OCI-M1 (cell line): Measurements from ENCODE around the gene DDHD1.
A peak's percentile ranks its signal among the peaks of the same experiment; 100 is the strongest.
"Not testable (repeated sequence)": the region's sequence is repeated elsewhere in the genome, so short reads cannot be mapped to it uniquely, and the experiment has no call there.

ENCODE experiments used
- DNase-seq: peaks from one replicate; lab custom pipeline; 2025; lab: John Stamatoyannopoulos, UW

DDHD1 gene

DNA sequence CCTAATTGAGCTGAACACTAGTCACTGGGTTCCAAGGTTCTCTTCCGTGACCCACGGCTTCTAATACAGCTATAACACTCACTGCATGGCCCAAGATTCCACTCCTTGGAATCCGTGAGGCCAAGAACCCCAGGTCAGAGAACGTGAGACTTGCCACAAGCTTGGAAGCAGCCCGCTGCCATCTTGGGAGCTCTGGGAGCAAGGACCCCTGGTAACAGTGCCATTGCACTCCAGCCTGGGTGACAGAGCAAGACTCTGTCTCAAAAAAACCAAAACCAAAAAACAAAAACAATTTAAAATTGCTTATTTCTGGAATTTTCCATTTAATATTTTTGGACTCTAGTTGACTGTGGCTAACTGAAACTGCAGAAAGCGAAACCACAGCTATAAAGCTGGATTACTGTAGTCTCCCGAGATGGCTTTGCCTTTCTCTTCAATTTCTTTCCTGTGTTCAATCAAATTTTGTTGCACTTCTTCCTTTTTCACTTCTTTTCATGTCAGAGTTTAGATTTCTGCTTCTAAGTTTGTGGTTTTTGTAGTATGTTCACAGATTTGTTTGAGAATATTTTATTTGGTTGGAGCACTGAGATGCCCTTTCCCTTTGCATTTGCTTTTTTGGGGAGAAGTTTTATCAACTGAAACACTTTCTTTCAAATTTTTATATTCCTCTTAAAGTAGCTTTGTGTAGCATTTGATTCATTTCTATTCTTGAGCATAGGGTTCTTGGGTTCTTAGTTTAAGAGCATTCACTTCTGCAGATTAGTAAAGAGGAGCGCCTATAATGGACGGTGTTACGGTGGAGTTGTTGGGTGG, 44.6 kb downstream of the DDHD1 start:
- DNase-seq = peak; percentile 69

DNA sequence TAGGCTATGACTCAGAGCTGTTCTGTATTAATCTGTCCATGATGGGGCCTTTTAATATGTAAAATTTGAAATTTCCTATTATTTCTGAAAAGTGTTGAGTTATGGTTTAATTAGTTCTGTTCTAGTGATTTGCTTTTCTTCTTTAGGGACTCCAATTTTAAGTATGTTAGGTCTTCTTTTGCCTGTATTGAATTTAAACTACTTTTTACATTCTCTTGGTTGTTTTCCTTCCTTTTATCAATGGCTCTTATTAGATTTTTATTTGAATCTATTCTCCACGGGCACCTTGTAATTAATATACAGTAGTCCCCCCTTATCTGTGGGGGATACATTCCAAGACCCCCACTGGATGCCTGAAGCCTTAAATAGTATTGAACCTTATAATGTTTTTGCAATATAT, 46.4 kb downstream of the DDHD1 start:
- no peak for DNase-seq

DNA sequence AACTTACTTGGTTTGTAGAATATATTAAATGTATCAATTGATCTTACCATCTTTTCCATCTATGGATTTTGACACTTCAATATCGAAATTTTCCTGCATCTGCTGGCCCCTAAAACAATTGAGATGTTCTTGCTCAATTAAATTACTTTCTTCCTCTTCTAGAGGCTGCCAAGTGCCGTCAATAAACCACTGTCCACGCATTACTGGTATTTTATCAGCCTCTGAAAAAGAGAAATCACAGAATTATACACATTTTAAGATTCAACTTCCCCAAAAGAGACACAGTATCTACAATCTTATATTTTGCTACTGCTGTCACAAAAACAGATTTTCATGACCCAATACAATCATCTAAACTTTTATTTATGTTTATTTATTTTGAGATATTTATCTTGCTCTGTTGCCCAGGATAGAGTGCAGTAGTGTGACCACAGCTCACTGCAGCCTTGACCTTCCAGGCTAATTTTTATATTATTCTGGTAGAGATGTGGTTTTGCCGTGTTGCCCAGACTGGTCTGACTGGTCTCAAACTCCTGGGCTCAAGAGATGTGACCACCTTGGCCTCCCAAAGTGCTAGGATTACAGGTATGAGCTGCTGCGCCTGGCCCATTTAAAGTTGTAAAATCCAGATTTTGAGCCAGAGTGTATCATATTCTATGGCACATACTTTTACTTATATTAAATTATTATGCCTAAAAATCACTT, 49.3 kb downstream of the DDHD1 start:
- DNase-seq = peak; percentile 34

DNA sequence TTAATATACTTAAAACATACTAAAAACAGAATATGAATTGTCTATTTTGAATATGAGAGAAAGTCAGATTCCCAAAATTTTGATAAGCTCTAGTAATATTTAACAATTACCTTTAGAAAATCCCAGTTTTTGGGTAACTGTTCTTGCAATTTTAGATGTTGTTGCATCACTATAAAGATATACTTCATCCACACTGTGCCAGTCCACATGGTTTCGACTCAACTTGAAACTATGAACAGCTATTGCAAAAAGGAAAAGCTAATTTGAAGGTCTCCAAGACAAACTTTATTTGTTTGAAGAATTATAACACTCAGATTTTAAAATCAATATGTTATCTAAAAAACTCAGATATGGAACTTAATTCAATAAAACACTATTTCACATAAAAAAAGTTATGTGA, 59.9 kb downstream of the DDHD1 start:
- no peak for DNase-seq

DNA sequence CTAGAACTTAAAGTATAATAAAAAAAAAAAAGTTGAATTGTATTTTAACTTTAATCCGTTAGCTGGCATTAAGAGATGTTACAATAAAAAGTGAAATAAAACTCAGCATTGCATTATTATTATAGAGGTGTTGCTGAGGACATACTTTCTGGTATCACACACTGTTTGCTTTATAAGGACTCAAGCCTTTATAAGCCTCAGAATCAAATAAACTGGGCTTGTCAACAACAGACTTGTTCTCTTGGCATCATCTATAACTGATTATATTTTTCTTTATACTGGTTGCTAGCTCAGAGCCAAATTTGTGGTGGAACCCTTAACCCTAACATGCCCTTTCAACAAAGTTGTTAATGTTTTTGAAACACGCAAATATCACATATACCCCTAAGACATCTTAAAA, 62.3 kb downstream of the DDHD1 start:
- no peak for DNase-seq

DNA sequence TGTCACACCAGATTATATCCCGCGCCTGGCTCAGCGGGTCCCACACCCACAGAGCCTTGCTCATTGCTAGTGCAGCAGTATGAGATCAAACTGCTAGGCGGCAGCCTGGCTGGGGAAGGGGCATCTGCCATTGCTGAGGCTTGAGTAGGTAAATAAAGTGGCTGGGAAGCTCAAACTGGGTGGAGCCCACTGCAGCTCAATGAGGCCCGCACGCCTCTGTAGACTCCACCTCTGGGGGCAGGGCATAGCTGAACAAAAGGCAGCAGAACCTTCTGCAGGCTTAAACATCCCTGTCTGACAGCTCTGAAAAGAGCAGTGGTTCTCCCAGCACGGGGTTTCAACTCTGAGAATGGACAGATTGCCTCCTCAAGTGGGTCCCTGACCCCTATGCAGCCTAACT, 68.2 kb downstream of the DDHD1 start:
- not testable (repeated sequence) for DNase-seq

DNA sequence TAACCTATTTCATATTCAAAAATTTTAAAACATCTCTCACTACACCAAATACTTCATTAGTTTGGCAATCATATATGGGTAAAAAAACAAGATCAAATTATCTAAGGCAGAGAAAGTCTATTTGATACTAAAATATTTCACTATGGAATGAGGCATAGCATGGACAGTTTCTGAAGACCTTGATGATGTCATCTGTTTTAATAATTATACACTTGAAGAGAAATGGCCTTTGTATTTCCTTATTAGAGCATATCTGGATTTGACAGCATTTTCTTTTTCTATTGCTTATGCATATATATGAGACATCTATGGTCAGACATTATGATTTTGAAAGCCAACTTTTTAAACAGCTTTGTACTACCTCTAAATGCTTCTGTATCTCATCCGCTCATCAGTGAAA, 88.6 kb downstream of the DDHD1 start:
- DNase-seq = no peak

DNA sequence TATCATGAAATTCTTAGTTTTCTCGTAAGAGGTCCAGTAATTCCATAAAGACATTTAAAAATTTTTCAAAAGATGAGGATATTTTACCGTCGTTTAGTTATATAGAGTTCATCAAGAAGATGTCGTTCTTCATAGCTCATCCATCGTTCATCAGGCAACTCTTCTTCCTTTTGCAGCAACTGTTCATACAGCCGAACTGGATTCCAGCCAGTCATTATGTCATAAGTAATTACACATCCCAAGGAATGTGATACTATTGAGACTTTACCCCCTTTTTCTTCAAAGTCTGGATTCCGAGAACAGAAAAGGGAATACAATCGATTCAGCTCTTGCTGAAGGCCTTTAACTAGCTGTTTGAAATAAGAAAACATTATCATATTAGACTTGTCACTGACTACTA, 90.3 kb downstream of the DDHD1 start:
- no peak for DNase-seq

DNA sequence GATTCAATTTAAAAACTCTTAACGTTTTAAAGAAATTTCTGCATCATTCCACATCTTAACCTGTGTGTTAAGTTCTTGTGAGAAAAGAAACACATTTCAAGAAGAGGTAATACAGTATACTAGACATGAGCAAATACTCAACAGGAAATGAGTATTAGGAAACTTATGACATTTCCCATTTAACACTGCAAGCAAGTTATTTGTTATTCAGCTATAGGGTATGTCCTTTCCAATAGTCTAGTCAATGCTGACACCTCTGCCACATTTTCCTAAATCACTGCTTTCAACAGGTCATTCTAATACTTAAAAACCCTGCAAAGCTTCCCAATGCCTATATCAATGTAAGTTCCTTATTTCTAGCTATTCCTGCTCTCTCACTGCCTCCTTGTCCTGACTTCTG, 93.1 kb downstream of the DDHD1 start:
- DNase-seq = no peak

DNA sequence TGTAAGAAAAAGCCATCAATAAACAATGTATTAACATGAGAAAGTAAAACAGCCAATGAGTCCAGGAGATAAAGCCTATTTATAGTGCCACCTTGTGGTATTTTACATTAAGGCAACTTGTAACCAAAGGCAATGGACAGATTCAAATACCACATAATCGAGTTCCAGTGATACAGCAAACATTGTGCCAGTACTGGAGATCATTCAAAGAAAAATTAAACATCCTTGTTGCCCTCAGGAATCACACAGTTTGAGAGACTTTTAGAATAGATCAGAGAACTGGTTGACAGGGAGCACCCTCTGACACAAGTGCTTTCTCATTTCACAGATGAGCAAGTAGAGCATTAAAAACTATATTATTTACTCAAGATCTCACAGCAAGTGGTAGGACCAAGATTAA, 98.1 kb downstream of the DDHD1 start:
- peak; percentile 71 for DNase-seq

DNA sequence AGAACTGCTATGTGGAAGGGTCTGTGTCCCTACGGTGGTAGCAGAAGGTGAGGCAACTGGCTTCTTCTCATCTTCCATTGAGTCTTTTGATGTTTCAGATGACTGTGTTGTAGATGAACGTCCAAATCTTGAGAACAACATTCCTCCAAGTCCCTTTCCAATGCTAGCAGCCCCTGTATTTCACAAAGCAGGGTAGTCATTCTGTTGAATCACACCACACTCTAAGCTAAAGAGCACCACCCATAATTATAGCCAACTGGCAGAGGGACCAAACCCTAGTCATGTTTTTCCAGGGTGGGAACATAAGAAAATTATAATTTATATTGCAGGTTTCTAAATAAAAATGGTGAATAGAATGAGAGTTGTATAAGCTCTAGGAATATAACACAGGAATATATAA, 98.7 kb downstream of the DDHD1 start:
- no peak for DNase-seq

DNA sequence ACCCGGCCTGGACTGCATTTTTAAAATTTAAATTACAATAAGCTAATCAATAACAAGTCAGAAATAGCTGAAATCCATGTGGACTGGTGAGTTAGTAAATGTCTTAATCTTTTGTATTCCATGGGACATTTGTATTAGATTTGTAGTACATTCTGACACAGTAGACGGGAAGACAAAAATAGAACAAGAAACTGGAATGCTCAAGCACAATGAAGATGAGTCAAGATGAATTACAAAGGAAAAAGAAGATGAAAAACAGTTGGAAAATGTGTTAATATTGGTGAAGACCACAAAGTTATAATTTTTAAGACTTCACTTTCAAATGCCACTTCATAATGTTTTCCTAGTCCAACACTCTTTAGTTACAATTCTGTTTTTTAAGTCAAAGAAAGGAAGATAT, 104.5 kb downstream of the DDHD1 start:
- no peak for DNase-seq

DNA sequence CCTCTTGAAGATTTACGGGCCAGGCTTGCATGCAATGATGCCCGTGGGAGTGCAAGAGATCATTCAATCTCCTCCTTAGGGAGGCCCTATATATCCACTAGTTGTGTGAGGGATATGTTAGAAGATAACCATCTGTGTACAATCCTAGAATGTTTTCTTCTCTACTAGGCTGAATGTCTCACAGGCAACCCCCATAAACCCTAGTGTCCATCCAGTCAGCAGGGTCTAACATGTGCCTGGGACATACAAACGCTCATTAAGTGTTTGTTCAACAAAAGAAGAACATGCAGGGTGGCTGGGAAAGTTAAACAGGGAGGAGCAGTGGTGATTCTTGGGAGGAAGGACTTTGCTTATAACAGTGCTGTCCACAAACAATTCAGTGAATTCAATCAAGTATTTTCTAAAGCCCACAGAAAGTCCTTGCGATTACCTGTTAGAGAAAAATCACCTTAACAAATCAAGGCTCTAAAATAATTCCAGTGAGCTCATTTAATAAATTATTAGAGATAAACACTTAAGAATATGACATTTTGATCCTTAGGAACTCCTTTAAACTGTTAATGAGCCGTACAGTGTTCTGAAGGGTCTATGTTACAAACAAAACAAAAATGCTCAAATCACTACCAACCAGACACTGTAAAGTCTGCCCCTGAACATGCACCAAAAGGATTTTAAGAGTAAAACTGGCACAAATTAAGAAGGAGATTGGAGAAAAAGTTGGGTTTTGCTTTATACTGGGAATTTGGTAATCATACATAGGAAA, 105.6 kb downstream of the DDHD1 start:
- DNase-seq = no peak

DNA sequence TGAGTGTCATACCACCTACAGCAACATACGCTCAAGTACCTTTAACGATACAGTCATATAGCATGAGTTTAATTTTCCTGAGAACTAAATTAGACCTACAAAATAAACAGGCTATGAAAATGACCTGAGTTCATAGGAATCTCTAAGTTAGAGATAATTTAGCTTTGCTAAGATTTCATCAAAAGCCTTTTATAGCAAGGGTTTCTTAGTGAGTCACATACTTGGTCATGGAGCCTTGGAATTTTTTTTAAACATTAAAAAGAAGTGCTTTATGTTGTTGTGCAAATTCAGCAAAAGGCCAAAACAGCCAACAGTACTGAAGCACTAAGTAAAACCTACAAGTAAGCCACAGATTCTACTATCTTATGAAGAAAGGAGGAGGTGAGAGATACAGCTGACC, 108.6 kb downstream of the DDHD1 start:
- no peak for DNase-seq

DNA sequence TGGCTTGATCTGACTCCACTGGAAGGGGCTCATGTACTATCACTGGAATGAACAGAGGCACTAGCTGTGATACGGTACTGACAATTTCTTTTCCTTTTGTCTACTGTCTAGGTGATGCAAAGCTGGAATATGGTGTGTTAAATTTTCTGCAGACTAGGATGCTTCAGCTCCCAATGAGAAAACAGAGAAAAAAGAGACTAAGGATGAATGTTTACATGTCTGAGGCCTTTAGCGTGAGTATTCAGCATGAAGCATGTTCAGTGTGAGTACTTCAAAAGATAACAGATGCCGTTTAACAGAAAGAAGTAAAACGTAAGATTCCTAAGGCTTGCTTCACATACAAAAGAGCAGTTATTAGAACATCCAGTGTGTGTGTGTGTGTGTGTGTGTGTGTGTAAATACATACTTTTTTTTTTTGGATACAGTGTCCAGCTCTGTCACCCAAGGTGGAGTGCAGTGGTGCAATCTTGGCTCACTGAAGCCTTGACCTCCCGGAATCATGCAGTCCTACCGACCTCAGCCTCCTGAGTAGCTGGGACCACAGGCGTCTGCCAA, 110.0 kb downstream of the DDHD1 start:
- no peak for DNase-seq

DNA sequence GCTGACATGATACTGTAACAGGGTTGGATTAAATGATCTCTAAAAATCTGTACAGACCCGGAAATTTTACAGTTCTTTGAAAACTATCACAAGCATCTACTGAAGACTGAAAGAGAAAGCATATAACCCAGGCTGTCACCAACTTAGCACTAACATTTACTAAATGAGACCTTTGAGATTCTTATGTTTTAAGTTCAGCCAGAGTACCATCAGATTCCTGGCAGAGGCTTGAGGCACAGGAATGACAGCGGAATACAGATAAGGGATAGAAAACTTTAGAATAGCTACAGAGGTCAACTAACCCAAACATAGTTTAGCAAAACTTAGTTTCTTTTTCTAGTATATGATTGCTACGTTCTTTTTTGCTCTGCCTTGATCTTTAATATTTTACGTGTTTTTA, 110.6 kb downstream of the DDHD1 start:
- no peak for DNase-seq

DNA sequence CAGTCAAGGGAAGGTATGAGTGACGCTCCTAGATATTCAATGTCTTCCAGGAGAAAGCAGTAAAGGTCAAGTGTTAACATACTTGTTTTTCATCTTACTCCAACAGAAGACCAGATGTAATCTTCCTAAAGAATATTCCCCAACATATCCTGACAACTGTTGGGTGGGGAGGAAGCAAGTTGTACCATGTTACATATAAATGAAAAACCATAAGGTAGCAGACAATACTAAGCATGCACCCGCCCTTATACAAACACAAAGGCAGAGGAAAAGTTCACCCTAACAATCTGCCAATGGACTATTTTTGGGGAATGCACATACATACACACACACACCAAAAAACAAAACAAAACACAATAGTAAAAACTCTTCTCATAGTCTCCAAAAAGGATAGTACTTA, 112.1 kb downstream of the DDHD1 start:
- DNase-seq = no peak

DNA sequence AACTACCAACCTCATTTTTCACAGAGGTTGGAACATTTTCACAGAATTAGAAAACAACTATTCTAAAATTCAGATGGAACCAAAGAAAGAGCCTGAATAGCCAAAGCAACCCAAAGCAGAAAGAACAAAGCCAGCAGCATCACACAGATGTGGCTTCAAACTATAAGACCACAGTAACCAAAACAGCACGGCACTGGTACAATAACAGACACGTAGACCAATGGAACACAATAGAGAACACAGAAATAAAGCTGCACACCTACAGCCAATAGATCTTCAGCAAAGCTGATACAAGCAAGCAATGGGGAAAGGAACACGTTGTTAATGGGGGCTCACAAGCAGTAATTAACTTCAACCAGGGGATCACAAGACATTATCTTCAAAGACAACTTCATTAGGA, 114.5 kb downstream of the DDHD1 start:
- DNase-seq = no peak

DNA sequence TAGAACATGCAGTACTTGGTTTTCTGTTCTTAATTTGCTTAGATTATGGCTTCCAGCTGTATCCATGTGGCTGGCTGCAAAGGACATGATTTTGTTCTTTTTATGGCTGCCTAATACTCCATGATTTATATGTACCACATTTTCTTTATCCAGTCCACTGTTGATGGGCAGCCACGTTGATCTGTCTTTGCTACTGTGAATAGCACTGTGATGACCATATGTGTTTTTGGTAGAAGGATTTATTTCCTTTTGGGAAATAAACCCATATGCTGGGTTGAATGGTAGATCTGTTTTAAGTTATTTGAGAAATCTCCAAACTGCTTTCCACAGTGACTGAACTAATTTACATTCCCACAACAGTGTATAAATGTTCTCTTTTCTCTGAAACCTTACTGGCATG, 116.1 kb downstream of the DDHD1 start:
- no peak for DNase-seq

DNA sequence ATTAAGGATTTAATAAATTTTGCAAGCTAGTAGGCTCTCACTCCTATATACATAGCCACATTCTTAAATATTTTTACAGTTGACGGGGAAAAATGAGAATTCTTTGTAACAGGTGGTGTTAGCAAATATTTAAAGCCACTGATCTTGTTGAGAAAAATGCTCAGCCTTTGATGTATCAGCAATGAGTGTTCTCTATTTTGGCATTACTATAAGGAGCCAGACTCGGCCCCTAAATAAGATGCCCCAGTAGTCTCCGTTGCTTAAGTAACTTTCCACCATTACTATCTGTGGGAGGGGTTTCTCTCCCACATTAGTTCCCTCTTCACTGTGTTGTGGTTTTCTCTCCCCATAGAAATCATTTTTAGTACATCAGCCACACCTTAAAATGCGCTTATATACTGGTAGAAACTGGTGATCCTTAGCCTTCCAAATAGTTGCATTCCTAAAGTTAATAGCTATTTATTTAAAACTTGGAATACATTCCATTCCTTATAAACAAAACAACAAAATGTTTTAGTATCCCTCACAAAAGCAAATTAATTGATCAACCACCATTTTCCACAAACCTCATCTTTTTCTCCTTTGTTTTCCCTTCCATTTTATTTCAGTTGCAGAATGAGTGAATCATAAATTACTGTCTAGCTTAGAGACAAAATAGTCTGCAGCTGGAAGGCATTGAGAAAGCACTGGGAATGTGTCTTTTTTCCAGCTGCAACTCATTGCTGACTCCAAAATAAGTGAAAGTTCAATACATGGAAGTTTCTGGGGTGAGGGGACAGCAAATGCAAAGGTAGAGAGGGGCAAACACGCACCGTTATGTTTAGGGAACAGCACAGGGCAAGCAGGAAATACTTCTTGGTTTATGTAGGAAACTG, 117.5 kb downstream of the DDHD1 start:
- no peak for DNase-seq

DNA sequence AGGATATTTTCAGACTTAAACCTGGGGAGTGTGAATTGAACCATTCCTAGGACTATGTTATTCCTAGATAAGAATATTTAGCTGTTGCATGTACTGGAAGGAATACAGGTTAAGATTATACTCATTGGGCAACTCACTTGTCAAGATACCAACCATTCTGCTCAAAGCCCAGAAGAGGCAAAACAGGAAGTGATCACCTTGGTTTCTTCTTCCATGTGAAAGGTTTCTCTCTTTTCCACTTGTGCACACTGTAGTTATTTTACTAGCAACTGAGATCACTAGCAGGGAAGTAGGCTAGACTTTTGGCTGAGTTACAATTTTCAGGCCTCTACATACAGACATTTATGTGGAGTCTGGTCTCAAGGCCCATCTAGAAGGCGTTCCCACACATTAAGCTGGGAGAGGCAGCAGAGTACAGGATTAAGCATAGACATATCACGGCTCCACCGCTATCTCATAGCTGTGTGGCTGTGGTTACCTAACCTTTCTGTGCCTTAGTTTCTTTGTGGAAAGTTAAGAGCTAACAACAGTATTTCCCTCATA, 118.4 kb downstream of the DDHD1 start:
- DNase-seq = no peak
